Measurements from ENCODE around the gene ANKS1A. TPM values are rescaled to one million over a fixed set of nuclear protein-coding genes. Genes with fewer than 3 reads are reported as not detected.

The ANKS1A gene
- total RNA-seq, 2 donors from 2014 or later, result 20.5 to 68.4 TPM

DNA sequence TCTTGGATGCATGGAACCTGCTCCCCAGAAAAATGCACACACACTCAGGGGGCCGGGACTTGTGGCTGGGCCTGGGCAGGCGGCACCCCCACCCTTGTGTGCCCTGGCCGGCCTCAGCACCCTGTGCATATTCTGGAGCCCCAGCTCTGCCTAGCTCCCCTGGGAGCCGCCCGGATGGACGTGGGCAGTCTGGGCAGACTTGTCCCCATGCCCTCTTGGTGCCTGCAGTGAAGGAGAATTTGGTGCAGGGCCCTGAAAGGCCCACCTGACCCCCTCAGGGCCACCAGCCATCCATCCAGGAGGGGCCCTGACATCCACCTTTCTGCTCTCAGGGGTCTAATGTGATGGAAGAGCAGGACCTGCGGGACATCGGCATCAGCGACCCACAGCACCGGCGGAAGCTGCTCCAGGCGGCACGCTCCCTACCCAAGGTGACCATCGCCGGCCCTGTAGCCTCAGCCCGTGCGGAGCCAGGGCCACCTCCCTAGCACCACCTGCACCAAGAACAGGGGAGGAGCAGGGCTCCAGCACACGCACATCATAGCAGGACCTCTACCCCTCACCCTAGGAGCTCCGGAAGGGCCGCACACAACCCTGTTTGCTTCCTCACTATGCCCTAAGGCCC lies 189.3 kb downstream of the ANKS1A start:
- no peak overlapping the region for H3K27ac ChIP-seq

DNA sequence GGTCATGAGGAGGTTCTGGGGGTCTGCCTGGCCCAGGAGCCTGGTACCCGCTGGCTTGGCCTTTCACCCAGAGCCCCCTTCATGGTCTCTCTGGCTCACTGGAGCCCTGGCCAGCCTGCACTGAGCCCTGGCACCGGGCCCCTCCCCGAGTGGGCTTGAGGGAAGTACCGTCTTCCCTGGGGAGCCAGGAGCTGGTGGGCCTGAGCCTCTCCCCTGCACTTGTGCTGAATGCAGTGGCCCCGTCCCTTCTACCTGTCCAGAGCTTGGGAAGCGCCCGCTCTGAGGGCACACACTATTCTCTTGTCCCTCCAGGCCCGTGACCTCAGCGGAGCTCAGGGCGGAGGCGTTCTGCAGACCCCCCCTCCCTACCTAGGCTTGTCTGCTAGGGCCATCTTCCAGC lies 189.8 kb downstream of the ANKS1A start:
- intact Hi-C loops (cut with DNase I), result no loop called here
- Histone ChIP-seq H3K4me3 (no peak overlapping the region), H3K27ac (no peak overlapping the region), H3K4me1 (replicated peaks) (no peaks in the 10 kb centered on the region), H3K9me3 (no peaks in the 10 kb centered on the region), H3K27me3 (replicated peaks; ENCODE audit: insufficient read depth) (no peaks in the 10 kb centered on the region), H3K36me3 (peaks cover 3 to 9% of the 10 kb centered on the region in 2 donors)
- WGBS, result 92% methylated on average over 10 of the region's 11 CpGs
- no peak for DNase-seq (ENCODE audit: low spot score)
- no peak for TF ChIP-seq POLR2A (IDR thresholded peaks at IDR 0.05)
- TF ChIP-seq POLR2AphosphoS5 (IDR thresholded peaks at IDR 0.05), result no peak
- TF ChIP-seq, protein P1, sequence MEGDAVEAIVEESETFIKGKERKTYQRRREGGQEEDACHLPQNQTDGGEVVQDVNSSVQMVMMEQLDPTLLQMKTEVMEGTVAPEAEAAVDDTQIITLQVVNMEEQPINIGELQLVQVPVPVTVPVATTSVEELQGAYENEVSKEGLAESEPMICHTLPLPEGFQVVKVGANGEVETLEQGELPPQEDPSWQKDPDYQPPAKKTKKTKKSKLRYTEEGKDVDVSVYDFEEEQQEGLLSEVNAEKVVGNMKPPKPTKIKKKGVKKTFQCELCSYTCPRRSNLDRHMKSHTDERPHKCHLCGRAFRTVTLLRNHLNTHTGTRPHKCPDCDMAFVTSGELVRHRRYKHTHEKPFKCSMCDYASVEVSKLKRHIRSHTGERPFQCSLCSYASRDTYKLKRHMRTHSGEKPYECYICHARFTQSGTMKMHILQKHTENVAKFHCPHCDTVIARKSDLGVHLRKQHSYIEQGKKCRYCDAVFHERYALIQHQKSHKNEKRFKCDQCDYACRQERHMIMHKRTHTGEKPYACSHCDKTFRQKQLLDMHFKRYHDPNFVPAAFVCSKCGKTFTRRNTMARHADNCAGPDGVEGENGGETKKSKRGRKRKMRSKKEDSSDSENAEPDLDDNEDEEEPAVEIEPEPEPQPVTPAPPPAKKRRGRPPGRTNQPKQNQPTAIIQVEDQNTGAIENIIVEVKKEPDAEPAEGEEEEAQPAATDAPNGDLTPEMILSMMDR (IDR thresholded peaks at IDR 0.05), result no peak

More for the DNA sequence above, 189.3 kb downstream of the ANKS1A start:
- TF ChIP-seq, protein P1 (IDR thresholded peaks at IDR 0.05), result no peak
- no peak for TF ChIP-seq POLR2AphosphoS5 (IDR thresholded peaks at IDR 0.05)
- TF ChIP-seq POLR2A (IDR thresholded peaks at IDR 0.05), result no peak
- DNase-seq (ENCODE audit: low spot score), result no peak
- no peaks in the 10 kb centered on the region for H3K27me3 ChIP-seq (replicated peaks; ENCODE audit: insufficient read depth)
- H3K36me3 ChIP-seq, result peaks cover 3 to 9% of the 10 kb centered on the region in 2 donors
- no peaks in the 10 kb centered on the region for H3K9me3 ChIP-seq
- 96% methylated on average over 18 of the region's 20 CpGs for WGBS
- intact Hi-C loops (cut with DNase I), result no loop called here
- H3K4me1 ChIP-seq (replicated peaks), result no peaks in the 10 kb centered on the region
- no peak overlapping the region for H3K4me3 ChIP-seq

DNA sequence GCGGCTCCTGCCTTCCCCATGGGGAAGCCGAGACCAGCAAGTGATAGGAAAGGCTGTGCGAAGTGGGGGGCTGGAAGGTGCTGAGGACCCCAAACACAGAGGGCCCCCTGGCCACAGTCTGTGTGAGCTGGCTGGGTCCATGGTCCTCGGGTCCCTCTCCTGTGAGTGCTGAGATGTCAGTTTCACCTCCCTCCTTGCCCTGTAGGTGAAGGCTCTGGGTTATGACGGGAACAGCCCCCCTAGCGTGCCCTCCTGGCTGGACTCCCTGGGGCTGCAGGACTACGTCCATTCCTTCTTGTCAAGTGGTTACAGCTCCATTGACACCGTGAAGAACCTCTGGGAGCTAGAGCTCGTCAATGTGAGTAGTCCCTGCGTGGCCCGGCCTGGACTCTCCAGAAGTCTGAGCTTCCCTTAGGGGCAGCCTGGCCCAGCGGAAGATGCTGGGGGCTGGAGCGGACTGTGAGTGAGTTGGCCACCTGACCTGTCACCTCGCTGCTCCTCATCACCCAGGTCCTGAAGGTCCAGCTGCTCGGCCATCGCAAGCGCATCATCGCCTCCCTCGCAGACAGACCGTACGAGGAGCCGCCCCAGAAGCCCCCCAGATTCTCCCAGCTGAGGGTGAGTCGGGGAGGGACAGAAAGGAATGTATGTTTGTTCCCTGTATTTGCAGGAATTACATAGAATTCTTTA lies 190.4 kb downstream of the ANKS1A start:
- no peak for DNase-seq (ENCODE audit: low spot score)
- Histone ChIP-seq H3K27me3 (replicated peaks; ENCODE audit: insufficient read depth) (no peaks in the 10 kb centered on the region), H3K4me3 (no peak overlapping the region), H3K9me3 (no peaks in the 10 kb centered on the region), H3K36me3 (peaks cover 3 to 10% of the 10 kb centered on the region in 2 donors), H3K27ac (no peak overlapping the region), H3K4me1 (replicated peaks) (no peaks in the 10 kb centered on the region)
- TF ChIP-seq POLR2A (IDR thresholded peaks at IDR 0.05), result no peak
- TF ChIP-seq, protein P1 (IDR thresholded peaks at IDR 0.05), result no peak
- TF ChIP-seq POLR2AphosphoS5 (IDR thresholded peaks at IDR 0.05), result no peak
- WGBS, result 91% methylated on average over 23 of the region's 23 CpGs
- intact Hi-C loops (cut with DNase I), result no loop called here

DNA sequence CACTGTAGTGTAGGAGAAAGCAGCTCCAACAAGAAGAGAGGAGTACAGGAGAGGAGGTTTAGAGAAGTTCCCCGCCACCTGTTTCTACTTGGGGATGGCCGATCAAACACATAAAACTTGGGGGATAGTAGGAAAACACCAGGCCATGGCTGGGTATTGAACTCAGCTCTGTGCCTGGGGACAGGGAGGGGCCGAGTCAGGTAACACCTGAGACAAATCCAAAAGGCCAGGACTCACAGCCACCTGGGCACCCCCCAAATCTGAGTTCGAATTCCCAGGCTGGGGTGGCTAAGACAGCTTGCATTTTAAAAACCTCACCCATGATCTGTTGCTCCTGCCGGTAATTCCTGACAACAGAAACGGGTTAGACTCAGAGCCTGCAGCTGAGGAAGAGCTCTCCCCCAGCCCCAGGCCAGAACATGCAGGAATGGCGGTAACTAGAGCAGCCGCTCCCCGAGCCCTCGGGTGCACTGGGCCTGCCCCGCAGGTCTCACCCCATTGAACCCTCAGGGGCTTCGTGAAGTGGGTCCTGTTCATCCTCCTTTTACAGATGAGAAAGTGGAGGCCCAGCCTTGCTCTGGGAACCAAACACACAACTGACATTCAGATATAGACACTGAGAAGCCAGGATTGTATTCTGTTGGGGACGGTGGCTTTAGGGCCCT lies 191.1 kb downstream of the ANKS1A start:
- DNase-seq (ENCODE audit: low spot score), result no peak
- H3K4me1 ChIP-seq (replicated peaks), result no peaks in the 10 kb centered on the region
- H3K27me3 ChIP-seq (replicated peaks; ENCODE audit: insufficient read depth), result no peaks in the 10 kb centered on the region
- H3K27ac ChIP-seq, result no peak overlapping the region
- peaks cover 6 to 12% of the 10 kb centered on the region in 2 donors for H3K36me3 ChIP-seq
- WGBS, result 87% methylated on average over 13 of the region's 13 CpGs
- intact Hi-C loops (cut with DNase I), result no loop called here
- no peaks in the 10 kb centered on the region for H3K9me3 ChIP-seq
- no peak for TF ChIP-seq POLR2A (IDR thresholded peaks at IDR 0.05)
- TF ChIP-seq, protein P1 (IDR thresholded peaks at IDR 0.05), result no peak
- no peak overlapping the region for H3K4me3 ChIP-seq
